Pancreas (tissue), 10 donors: ENCODE results near the gene ABCB8. TPM values are rescaled to one million over a fixed set of nuclear protein-coding genes. Genes with fewer than 3 reads are reported as not detected.

ENCODE experiments used
- ATAC-seq, 4 donors: fragments of 200-7000 bp; cut with Tn5 transposase; one replicate each; pipeline versions ENCODE4 v1.8.0 to v1.9.1; 2020; ENCODE audit warnings: mild to moderate bottlenecking in 4 of 4, moderate library complexity in 4 of 4
- DNase-seq, 6 donors: peaks; one replicate each; pipeline ENCODE4 v3.0.0-alpha.2; 2020
- FAIRE-seq: peaks from 2 replicates; lab custom pipeline; 2012; peaks lifted over from hg19 to GRCh38; lab: Jason Lieb, UNC
- H3K27ac ChIP-seq, 4 donors: fragments of 200-600 bp; sonication (generic); 1 replicate in 3 of 4; 2 replicates in 1 of 4; pipeline versions ENCODE4 v1.5.0 to v1.8.0; 2020
- H3K27me3 ChIP-seq, 4 donors: fragments of 200-600 bp; one replicate each; pipeline ENCODE4 v1.8.0; 2021
- H3K36me3 ChIP-seq, 3 donors: fragments of 200-600 bp; sonication (generic) in 1 of 3; one replicate each; pipeline versions ENCODE4 v1.5.0 to v1.8.0; 2020 to 2021
- H3K4me1 ChIP-seq, 3 donors: fragments of 200-600 bp; one replicate each; pipeline ENCODE4 v1.8.0; 2021
- H3K4me3 ChIP-seq, 4 donors: fragments of 200-600 bp; sonication (generic) in 2 of 4; one replicate each; pipeline versions ENCODE4 v1.5.0 to v1.8.0; 2020 to 2021
- H3K9me3 ChIP-seq, 4 donors: fragments of 200-600 bp; one replicate each; pipeline ENCODE4 v1.8.0; 2021
- CTCF ChIP-seq, 4 donors: fragments of 200-600 bp; sonication (generic) in 3 of 4; IDR thresholded peaks; one replicate each; pipeline versions ENCODE4 v1.5.0 to v1.8.0; 2021; ENCODE audit warnings: antibody characterized with exemption in 4 of 4
- WGBS, 2 donors: extraction: QIAGEN DNeasy Blood & Tissue Kit; methylation state at CpG; one replicate each; pipeline ENCODE4 v1.1.7; 2013; 5-methylcytosine and 5-hydroxymethylcytosine counted together
- intact Hi-C, 3 donors: fragments of 100-400 bp; cut with DNase I; formaldehyde crosslinking; loops; one replicate each; pipeline versions ENCODE4 v1.11.1 to v1.14.2; 2022
- polyA plus RNA-seq, 2 donors: library from polyadenylated mRNA; stranded (reverse); fragments of 200-250 nt; gene quantifications; one replicate each; pipeline ENCODE4 v1.2.3, GENCODE V29; 2013
- total RNA-seq, 6 donors: library from RNA; stranded (reverse); fragmentation: NEBNext Ultra II Directional in 4 of 6; extraction: Animal tissue kit (Norgen Biotek cat#: 25700) in 4 of 6; gene quantifications; one replicate each; pipeline versions ENCODE4 v1.2.1 to v1.2.4, GENCODE V29; 2021 to 2023
- donor health status: healthy with polysubstance abuse.
- donor health status: DM: no; HTN: no; CAD: no; lungs with moderate emphysema.
- donor health status: DM: no; HTN: no; CAD: no.
- donor health status: control.
- donor health status: control.
- donor health status: Bipolar disorder and iron deficiency.
- donor health status: DM: yes; HTN: yes; CAD: no.
- donor health status: DM: no; HTN: no; CAD: no.
- donor health status: DM: no; HTN: no; CAD: no.
- donor health status: DM: yes; HTN: yes; CAD: no.

Gene ABCB8
- total and polyA plus RNA-seq, 8 donors = 6.1 to 29.0 (median 12.7) TPM

- H3K9me3 ChIP-seq = no peaks in the 10 kb centered on the region
- no peak overlapping the region for H3K27ac ChIP-seq
- peaks cover 0 to 28% (median 13%) of the 10 kb centered on the region in 3 donors for H3K36me3 ChIP-seq
- 66 to 67% methylated on average over 32 to 33 of the region's 33 CpGs for WGBS, 2 donors
- H3K4me3 ChIP-seq = no peak overlapping the region
- H3K27me3 ChIP-seq = no peaks in the 10 kb centered on the region
- DNase-seq (peak in 2 of 6 donors; percentile 38 to 84), FAIRE-seq (no peak), ATAC-seq (no peak)
- peaks cover 7 to 23% (median 11%) of the 10 kb centered on the region in 3 donors for H3K4me1 ChIP-seq
- intact Hi-C loops = no loop called here
- no peak for TF ChIP-seq CTCF (IDR thresholded peaks at IDR 0.05)
Observed at GRCh38 chr7:151076863-151077704, 48.8 kb downstream of the ABCB8 start.

DNA sequence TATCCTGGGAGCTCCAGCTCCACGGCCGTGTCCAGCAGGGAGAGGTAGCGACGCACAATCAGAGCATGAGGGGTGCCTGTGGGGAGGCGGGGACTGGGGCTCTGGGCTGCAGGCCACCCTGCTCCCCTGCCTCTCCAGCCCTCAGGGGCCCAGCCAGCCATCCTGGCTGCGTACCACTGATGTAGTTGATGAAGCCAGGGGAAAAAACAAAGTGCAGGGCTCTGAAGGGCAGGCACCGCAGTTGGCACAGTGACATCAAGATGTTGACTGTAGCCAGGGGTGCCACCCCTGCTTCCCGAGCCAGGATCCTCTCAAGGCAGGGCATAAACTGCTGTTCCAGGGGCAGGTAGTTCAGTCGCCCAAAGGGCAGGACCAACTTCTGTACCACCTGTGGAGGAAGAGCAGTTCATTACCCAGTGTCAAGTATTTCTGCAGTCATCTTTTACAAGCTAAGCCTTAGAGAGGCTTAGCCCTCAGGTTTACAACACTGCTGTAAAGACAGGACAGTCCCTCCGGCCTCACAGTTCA lies 49.5 kb downstream of the ABCB8 start:
- Histone ChIP-seq H3K36me3 (peaks cover 0 to 25% (median 6%) of the 10 kb centered on the region in 3 donors), H3K27ac (no peak overlapping the region)

DNA sequence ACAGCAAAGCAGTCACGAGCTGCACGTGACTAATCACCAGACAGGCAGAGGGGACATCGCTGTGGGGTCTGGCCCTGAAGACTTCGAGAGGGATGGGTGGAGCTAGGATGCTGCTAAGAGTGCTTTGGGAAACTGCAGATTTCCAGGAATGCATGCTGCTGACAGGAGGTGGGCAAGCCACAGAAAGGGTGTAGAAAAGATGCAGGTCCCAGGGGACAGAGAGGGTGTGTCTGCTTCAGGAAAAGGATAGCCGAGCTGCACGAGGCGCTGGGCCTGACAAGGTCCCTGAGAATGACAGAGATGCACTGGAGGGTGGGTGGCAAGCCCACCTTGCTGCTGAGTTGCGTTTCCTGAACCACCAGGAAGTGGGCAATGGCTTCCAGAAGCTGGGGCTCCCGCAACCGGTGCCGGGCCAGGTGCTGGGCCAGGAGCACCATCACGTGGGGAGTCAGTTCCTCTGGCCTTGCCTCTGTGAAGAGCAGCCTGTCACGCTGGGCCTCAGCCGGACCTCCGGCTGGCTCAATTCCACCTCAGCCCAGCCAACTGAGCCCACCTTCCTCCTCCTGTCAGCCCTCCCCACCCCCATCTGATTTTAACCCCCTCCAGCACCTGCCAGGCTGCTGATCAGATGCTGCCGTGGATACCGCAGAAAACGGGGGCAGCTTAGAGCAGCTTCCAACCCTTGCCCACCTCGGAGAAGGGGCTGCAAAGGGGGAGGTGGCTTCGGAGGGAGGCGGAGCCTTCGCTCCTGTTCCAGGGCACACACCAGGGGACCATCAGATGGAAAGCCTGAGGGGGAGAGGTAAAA lies 50.2 kb downstream of the ABCB8 start:
- peaks cover 11 to 29% (median 16%) of the 10 kb centered on the region in 3 donors for H3K4me1 ChIP-seq
- DNase-seq (peak in 2 of 6 donors; percentile 24 to 75), FAIRE-seq (no peak), ATAC-seq (no peak)
- 47 to 52% methylated on average over 22 of the region's 22 CpGs for WGBS, 2 donors
- no peaks in the 10 kb centered on the region for H3K9me3 ChIP-seq
- intact Hi-C loops = loop anchor here in 1 of 3 donors (2.0 kb wide), 1 partner anchor 14 kb away; no protein-coding TSS in a partner anchor
- peaks cover 0 to 23% (median 4%) of the 10 kb centered on the region in 3 donors for H3K36me3 ChIP-seq
- no peak overlapping the region for H3K27ac ChIP-seq
- no peak for TF ChIP-seq CTCF (IDR thresholded peaks at IDR 0.05)
- no peak overlapping the region for H3K4me3 ChIP-seq
- no peaks in the 10 kb centered on the region for H3K27me3 ChIP-seq

More for the DNA sequence above, 49.5 kb downstream of the ABCB8 start:
- FAIRE-seq (no peak), DNase-seq (peak in 3 of 6 donors; percentile 11 to 75 (median 29)), ATAC-seq (no peak)
- WGBS, 2 donors = 54 to 66% methylated on average over 10 of the region's 10 CpGs
- Histone ChIP-seq H3K27me3 (no peaks in the 10 kb centered on the region), H3K4me1 (peaks cover 11 to 29% (median 16%) of the 10 kb centered on the region in 3 donors), H3K4me3 (no peak overlapping the region), H3K9me3 (no peaks in the 10 kb centered on the region)
- intact Hi-C loops = loop anchor here in 1 of 3 donors (2.0 kb wide), 1 partner anchor 13 kb away; no protein-coding TSS in a partner anchor
- no peak for TF ChIP-seq CTCF (IDR thresholded peaks at IDR 0.05)

GRCh38 chr7:151079199-151079910 lies 51.1 kb downstream of the ABCB8 start:
- peaks cover 18 to 37% (median 21%) of the 10 kb centered on the region in 3 donors for H3K4me1 ChIP-seq
- TF ChIP-seq CTCF (IDR thresholded peaks at IDR 0.05) = no peak
- WGBS, 2 donors = 58 to 71% methylated on average over 27 of the region's 27 CpGs
- H3K9me3 ChIP-seq = no peaks in the 10 kb centered on the region
- no peak overlapping the region for H3K27ac ChIP-seq
- ATAC-seq (no peak), FAIRE-seq (no peak), DNase-seq (peak in 2 of 6 donors; percentile 28 to 72)
- no peaks in the 10 kb centered on the region for H3K27me3 ChIP-seq
- H3K36me3 ChIP-seq = peaks cover 0 to 14% (median 4%) of the 10 kb centered on the region in 3 donors
- peak overlapping the region in 3 of 4 donors; percentile 94 to 99 (median 95) for H3K4me3 ChIP-seq
- intact Hi-C loops = loop anchor here in 1 of 3 donors (2.0 kb wide), 1 partner anchor 15 kb away; no protein-coding TSS in a partner anchor
